K562 treated with DMSO at 1 percent for 12 hours (cell line): ENCODE data around the gene TADA2B. TPM values are rescaled to one million over a fixed set of nuclear protein-coding genes. Genes with fewer than 3 reads are reported as not detected.

Experiments
- total RNA-seq: library from RNA; unstranded; fragments of 300-600 nt; gene quantifications from 2 replicates; pipeline ENCODE4 v1.2.3, GENCODE V29; 2022; ENCODE audit not compliant: insufficient read depth

The TADA2B gene, protein sequence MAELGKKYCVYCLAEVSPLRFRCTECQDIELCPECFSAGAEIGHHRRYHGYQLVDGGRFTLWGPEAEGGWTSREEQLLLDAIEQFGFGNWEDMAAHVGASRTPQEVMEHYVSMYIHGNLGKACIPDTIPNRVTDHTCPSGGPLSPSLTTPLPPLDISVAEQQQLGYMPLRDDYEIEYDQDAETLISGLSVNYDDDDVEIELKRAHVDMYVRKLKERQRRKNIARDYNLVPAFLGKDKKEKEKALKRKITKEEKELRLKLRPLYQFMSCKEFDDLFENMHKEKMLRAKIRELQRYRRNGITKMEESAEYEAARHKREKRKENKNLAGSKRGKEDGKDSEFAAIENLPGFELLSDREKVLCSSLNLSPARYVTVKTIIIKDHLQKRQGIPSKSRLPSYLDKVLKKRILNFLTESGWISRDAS
- total RNA-seq: 10.6 and 22.8 TPM in 2 replicates

DNA sequence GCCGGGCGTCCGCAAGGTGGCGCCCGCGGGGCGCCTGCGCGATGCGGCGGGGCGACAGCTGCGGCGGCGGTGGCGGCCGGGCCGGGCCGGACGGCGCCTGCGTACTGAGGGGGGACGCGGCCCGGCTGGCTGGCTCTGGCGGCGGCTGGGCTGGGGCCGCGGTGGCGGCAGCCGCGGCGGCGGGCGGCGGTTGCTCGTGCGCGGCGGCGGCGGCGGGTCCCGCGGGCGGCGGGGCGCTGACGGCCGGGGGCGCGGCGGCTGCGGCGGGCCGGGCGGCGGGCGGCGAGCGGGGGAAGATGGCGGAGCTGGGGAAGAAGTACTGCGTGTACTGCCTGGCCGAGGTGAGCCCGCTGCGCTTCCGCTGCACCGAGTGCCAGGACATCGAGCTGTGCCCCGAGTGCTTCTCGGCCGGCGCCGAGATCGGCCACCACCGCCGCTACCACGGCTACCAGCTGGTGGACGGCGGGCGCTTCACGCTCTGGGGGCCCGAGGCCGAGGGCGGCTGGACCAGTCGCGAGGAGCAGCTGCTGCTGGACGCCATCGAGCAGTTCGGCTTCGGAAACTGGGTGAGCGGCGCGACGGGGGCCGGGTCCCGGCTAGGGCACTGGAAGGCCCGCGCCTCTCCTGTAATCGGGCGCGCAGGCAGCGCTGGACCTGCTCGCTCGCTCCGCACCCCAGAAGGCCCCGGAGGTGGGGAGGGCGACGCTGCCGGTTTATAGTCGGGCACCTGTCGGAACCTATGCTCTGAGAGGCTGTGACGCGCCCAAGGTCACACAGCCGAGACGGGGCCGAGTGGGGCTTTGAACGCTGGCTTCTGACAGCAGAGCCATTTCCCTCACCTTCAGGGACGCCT, at the start of gene TADA2B:
Gene TADA2B (plus strand): TSS at position 89 of the 853 bp plus-strand sequence. CDS start 208 bp downstream, at position 297.

DNA sequence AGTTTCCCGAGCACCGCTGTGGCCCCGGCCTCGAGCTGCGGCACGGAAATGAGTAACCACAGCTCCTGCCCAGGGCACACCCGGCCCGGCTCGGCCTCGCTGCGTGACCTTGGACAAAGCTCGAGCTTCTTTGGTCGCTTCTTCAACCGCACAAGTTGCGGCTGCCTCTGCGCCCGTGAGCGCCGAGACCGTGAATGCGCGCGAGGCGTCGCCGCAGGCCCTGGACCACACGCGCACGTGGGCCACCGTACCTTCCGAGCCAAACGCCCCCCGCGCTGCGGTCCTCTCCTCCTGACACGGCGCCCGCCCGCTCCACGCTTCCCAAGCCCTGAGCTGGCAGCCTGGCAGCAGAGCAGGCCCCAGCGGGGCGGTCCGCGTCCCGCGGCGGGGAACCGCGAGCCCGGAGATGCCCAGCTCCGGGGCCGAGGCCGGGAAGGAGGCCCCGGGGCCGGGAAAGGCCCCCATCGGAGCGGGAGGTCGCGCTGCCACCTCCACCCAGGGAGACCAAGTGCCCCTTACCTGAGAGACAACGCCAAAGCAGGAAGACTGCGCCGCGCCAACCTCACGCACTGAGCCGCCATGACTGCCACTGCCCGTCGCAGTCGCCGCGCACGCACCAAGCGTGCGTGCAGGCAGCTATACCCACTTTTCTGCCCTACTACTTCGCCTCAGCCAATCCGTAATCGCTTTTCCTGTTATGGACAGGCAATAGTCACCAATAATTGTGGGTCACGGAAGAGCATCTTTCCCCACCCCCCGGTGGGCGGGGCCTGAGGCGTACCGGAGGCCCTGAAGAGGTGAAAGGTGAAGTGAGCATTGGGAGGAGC, 24.5 kb downstream of the TADA2B start, which contains the start of gene GRPEL1:
Gene GRPEL1 (minus strand): TSS at position 613 of the 827 bp plus-strand sequence. CDS start 32 bp downstream, at position 581.

Other genes with a start within 250 kb of the TADA2B start
- 20.7 and 60.0 TPM in 2 replicates for gene TBC1D14, start 133.5 kb upstream of the TADA2B start, total RNA-seq
- gene GRPEL1, start 24.7 kb downstream of the TADA2B start, total RNA-seq: 11.4 and 12.6 TPM in 2 replicates
- gene SORCS2, start 149.2 kb downstream of the TADA2B start, total RNA-seq: not detected in 2 replicates